OCI-LY3 (cell line): ENCODE results near the gene ZNF19.
"Not testable (repeated sequence)": the region's sequence is repeated elsewhere in the genome, so short reads cannot be mapped to it uniquely, and the experiment has no call there.

Source experiments
- H2AFZ ChIP-seq: fragments of 200-600, 300-600 bp; shearing (Covaris generic); 2 replicates; pipeline ENCODE4 v1.6.0; 2014; ENCODE audit warnings: antibody characterized with exemption, low read depth, low read length
- H3K27ac ChIP-seq: fragments of 200-600, 300-600 bp; sonication (generic); 2 replicates; pipeline ENCODE4 v1.5.1; 2014; ENCODE audit warnings: mild to moderate bottlenecking, low read length, moderate library complexity, mixed read lengths
- H3K27me3 ChIP-seq: fragments of 200-600, 300-600 bp; sonication (generic); 2 replicates; pipeline ENCODE4 v1.6.1; 2014; ENCODE audit warnings: low read depth, low read length, mixed read lengths
- H3K36me3 ChIP-seq: fragments of 200-600, 300-600 bp; sonication (generic); replicated peaks from 2 replicates; pipeline ENCODE3; 2014; ENCODE audit warnings: low read depth, low read length, mixed read lengths
- H3K4me1 ChIP-seq: fragments of 300-600, 200-600 bp; sonication (generic); 2 replicates; pipeline ENCODE4 v1.6.1; 2014; ENCODE audit warnings: low read length, mixed read lengths
- H3K4me2 ChIP-seq: fragments of 200-600, 300-600 bp; sonication (generic); 2 replicates; pipeline ENCODE4 v1.6.1; 2014; ENCODE audit warnings: low read length, mixed read lengths
- H3K4me3 ChIP-seq: fragments of 300-600, 200-600 bp; sonication (generic); 2 replicates; pipeline ENCODE4 v1.5.1; 2014; ENCODE audit warnings: antibody characterized with exemption, mild to moderate bottlenecking, low read length, moderate library complexity
- H3K79me2 ChIP-seq: fragments of 300-600, 200-600 bp; shearing (Covaris generic); 2 replicates; pipeline ENCODE4 v1.6.1; 2014; ENCODE audit warnings: mild to moderate bottlenecking, low read length, mixed read lengths
- H3K9ac ChIP-seq: fragments of 300-600, 200-600 bp; shearing (Covaris generic); 2 replicates; pipeline ENCODE4 v1.6.0; 2014; ENCODE audit warnings: mild to moderate bottlenecking, low read length, moderate library complexity
- H3K9me3 ChIP-seq: fragments of 200-600, 300-600 bp; shearing (Covaris generic); 2 replicates; pipeline ENCODE4 v1.6.1; 2014; ENCODE audit warnings: low read length, mixed read lengths; ENCODE audit not compliant: insufficient read depth
- H4K20me1 ChIP-seq: fragments of 200-600, 300-600 bp; sonication (generic); 2 replicates; pipeline ENCODE4 v1.6.1; 2016; ENCODE audit warnings: low read length, mixed read lengths; ENCODE audit not compliant: insufficient read depth
- EZH2phosphoT487 ChIP-seq: fragments of 200-600 bp; shearing (Covaris generic); IDR thresholded peaks from 2 replicates; pipeline ENCODE4 v1.6.1; 2018; ENCODE audit warnings: antibody characterized with exemption, mixed run types, low read depth
- TF ChIP-seq, protein P1 (sequence below): fragments of 200-600, 300-600 bp; sonication (generic); IDR thresholded peaks from 2 replicates; pipeline ENCODE4 v1.5.1; 2014; ENCODE audit warnings: antibody characterized with exemption, low read length, low read depth

ZNF19 gene

DNA sequence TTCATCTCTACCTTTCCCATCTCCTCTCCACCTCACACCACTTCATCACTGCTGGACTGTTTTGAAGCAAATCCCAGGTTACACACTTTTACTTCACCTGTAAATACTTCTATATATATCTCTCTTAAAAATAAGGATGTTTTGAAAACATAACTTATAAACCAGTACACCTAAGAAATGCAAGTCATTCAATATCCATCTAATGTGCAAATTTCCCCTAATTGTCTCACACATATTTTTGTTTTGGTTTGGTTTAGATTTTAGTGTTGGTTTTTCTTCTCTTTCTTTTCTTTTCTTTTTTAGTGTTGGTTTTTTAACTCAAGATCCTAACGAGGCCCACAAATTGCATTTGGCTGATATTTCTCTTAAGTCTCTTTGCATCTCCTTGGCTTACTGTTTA is 17.9 kb upstream of the ZNF19 start:
- Histone ChIP-seq H3K27ac (no peak overlapping the region), H3K4me2 (no peak overlapping the region), H3K27me3 (no peaks in the 10 kb centered on the region), H3K9ac (no peak overlapping the region), H2AFZ (no peak overlapping the region), H3K79me2 (no peaks in the 10 kb centered on the region), H4K20me1 (no peaks in the 10 kb centered on the region), H3K9me3 (no peaks in the 10 kb centered on the region), H3K4me1 (peaks cover 10% of the 10 kb centered on the region), H3K36me3 (no peaks in the 10 kb centered on the region), H3K4me3 (no peak overlapping the region)
- no peak for TF ChIP-seq EZH2phosphoT487
- TF ChIP-seq, protein P1, sequence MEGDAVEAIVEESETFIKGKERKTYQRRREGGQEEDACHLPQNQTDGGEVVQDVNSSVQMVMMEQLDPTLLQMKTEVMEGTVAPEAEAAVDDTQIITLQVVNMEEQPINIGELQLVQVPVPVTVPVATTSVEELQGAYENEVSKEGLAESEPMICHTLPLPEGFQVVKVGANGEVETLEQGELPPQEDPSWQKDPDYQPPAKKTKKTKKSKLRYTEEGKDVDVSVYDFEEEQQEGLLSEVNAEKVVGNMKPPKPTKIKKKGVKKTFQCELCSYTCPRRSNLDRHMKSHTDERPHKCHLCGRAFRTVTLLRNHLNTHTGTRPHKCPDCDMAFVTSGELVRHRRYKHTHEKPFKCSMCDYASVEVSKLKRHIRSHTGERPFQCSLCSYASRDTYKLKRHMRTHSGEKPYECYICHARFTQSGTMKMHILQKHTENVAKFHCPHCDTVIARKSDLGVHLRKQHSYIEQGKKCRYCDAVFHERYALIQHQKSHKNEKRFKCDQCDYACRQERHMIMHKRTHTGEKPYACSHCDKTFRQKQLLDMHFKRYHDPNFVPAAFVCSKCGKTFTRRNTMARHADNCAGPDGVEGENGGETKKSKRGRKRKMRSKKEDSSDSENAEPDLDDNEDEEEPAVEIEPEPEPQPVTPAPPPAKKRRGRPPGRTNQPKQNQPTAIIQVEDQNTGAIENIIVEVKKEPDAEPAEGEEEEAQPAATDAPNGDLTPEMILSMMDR = no peak

DNA sequence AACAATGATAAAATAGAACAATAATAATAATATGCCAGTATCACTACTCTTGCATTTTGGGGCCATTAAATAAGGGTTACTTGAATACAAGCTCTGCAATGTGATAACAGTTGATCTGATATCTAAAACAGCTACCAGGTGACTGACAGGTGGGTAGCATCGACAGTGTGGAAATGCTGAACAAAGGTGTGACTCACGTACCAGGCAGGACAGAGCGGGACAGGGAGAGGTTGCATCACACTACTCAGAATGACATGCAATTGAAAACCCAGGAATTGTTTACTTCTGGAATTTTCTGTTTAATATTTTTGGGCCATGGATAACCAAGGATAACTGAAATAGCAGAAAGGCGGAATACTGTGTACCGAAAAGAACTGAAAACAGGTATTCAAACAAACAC is 15.8 kb upstream of the ZNF19 start:
- no peak overlapping the region for H3K27ac ChIP-seq
- no peak overlapping the region for H3K4me3 ChIP-seq
- no peaks in the 10 kb centered on the region for H3K79me2 ChIP-seq
- TF ChIP-seq, protein P1 = no peak
- TF ChIP-seq EZH2phosphoT487 = no peak
- no peaks in the 10 kb centered on the region for H3K36me3 ChIP-seq
- no peak overlapping the region for H2AFZ ChIP-seq
- H3K9me3 ChIP-seq = no peaks in the 10 kb centered on the region
- H3K27me3 ChIP-seq = no peaks in the 10 kb centered on the region
- peaks cover 10% of the 10 kb centered on the region for H3K4me1 ChIP-seq
- no peak overlapping the region for H3K9ac ChIP-seq
- H4K20me1 ChIP-seq = no peaks in the 10 kb centered on the region
- H3K4me2 ChIP-seq = no peak overlapping the region; the same call in 1 of the 2 replicates

DNA sequence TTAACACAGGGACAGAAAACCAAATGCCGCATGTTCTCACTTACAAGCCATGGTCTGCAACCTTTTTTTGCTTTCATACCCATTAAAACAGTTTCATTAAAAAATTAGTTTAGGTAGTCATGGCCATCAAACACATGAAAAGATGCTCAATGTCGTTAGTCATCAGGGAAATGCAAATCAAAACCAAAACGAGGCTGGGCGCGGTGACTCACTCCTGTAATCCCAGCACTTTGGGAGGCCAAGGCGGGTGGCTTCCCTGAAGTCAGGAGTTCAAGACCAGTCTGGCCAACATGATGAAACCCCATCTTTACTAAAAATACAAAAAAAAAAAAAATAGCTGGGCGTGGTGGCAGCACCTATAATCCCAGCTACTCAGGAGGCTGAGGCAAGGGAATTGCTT is 14.9 kb upstream of the ZNF19 start:
- H3K36me3 ChIP-seq, H3K4me3 ChIP-seq, H3K9ac ChIP-seq, H3K79me2 ChIP-seq, H2AFZ ChIP-seq, H3K4me2 ChIP-seq, H3K9me3 ChIP-seq, H3K27me3 ChIP-seq, H3K4me1 ChIP-seq, H4K20me1 ChIP-seq, H3K27ac ChIP-seq: not testable (repeated sequence)

DNA sequence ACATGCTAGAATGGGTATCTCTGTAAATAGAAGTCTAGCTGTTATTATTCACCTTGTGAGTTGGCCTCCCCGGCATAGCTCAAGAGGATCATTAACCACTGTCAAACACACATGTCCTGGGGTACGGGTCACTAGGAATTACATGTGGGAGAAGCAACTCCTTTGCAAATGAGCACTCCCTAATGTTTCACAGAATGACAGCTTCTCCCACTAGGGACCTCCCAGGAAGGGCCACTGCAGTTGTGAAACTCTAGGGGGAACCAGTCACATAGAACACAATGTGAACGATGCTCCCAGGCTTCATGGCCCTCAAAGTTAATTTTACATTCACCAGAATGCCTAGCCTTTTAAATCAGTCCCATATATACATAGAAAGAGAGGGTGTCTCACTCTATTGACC is 12.4 kb upstream of the ZNF19 start:
- Histone ChIP-seq H3K4me1 (peaks cover 10% of the 10 kb centered on the region), H3K27me3 (no peaks in the 10 kb centered on the region), H3K9me3 (no peaks in the 10 kb centered on the region), H3K36me3 (no peaks in the 10 kb centered on the region), H3K4me2 (no peak overlapping the region), H3K4me3 (no peak overlapping the region), H2AFZ (no peak overlapping the region), H3K79me2 (no peaks in the 10 kb centered on the region), H4K20me1 (no peaks in the 10 kb centered on the region), H3K9ac (no peak overlapping the region), H3K27ac (no peak overlapping the region)
- TF ChIP-seq EZH2phosphoT487 = no peak
- TF ChIP-seq, protein P1 = peak; percentile 55

DNA sequence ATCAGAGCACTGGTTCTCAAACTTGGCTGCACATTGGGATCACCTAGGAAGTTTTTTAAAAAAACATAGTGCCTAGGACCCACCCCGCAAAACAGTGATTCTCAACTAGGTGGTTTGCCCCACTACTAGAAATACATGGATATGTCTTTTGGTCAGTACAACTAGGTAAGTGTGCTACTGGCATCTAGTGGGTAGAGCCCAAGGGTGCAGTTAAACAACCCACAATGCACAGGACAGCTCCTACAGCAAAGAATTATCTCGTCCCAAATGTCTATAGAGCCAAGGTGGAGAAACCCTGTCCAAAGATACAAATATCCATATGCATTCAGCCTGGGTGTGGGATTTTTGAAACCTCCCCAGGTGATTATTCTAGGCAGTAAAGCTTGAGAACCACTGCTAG is 11.8 kb upstream of the ZNF19 start:
- H3K79me2 ChIP-seq = no peaks in the 10 kb centered on the region
- no peaks in the 10 kb centered on the region for H4K20me1 ChIP-seq
- H3K9me3 ChIP-seq = no peaks in the 10 kb centered on the region
- H3K9ac ChIP-seq = no peak overlapping the region
- H3K4me1 ChIP-seq = peaks cover 10% of the 10 kb centered on the region
- no peaks in the 10 kb centered on the region for H3K27me3 ChIP-seq
- no peaks in the 10 kb centered on the region for H3K36me3 ChIP-seq
- H3K4me2 ChIP-seq = no peak overlapping the region
- no peak overlapping the region for H3K27ac ChIP-seq
- H3K4me3 ChIP-seq = no peak overlapping the region
- TF ChIP-seq EZH2phosphoT487 = no peak
- TF ChIP-seq, protein P1 = no peak
- no peak overlapping the region for H2AFZ ChIP-seq
